ENCODE measurements around the gene PHACTR4.
"Not testable (repeated sequence)": the region's sequence is repeated elsewhere in the genome, so short reads cannot be mapped to it uniquely, and the experiment has no call there.

Gene PHACTR4

DNA sequence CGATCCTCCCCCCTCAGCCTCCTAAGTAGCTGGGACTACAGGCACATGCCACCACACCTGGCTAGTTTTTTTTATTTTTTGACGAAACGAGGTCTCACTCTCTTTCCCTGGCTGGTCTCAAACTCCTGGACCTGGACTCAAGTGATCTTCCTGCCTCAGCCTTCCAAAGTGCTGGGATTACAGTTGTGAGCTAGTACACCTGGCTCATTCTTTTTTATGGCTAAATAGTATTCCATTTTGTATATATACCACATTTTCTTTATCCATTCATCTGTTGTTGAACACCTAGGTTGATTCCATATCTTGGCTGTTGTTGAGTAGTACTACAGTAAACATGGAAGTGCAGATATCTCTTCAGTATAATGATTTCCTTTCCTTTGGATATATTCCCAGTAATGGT lies 74.0 kb downstream of the PHACTR4 start:
- H3K4ac ChIP-seq (ENCODE audit: low read depth, low read length), result no peak overlapping the region
- no peak overlapping the region for H3K27ac ChIP-seq (ENCODE audit: low read depth, low read length)
- no peak overlapping the region for H3K4me2 ChIP-seq (ENCODE audit: low read length)
- WGBS (ENCODE audit: extremely low coverage, insufficient coverage, low lambda C conversion rate), result no CpG with 5 or more reads among the region's 3 CpGs
- H4K8ac ChIP-seq (ENCODE audit: low read depth, low read length), result no peak overlapping the region
- H2BK15ac ChIP-seq (replicated peaks; ENCODE audit: low read depth), result no peak overlapping the region
- no peak overlapping the region for H2BK5ac ChIP-seq (ENCODE audit: low read length)
- H3K23ac ChIP-seq (ENCODE audit: low read length), result no peak overlapping the region
- H3K79me2 ChIP-seq (ENCODE audit: control insufficient read depth, insufficient read depth, low read length), result no peaks in the 10 kb centered on the region
- no peak for DNase-seq
- H3K4me1 ChIP-seq (ENCODE audit: control insufficient read depth, low read depth, low read length), result no peaks in the 10 kb centered on the region
- H3K4me3 ChIP-seq (ENCODE audit: low read length), result no peak overlapping the region
- H3K27me3 ChIP-seq (ENCODE audit: insufficient read depth, low read length, poor library complexity), result no peaks in the 10 kb centered on the region
- no peaks in the 10 kb centered on the region for H3K36me3 ChIP-seq (ENCODE audit: control insufficient read depth, insufficient read depth, low read length)
- no peak overlapping the region for H3K56ac ChIP-seq (ENCODE audit: low read length)
- H3K18ac ChIP-seq (ENCODE audit: low read length), result no peak overlapping the region
- H4K5ac ChIP-seq (ENCODE audit: low read length), result no peak overlapping the region
- H2AK5ac ChIP-seq (ENCODE audit: low read length), result no peak overlapping the region
- H3K79me1 ChIP-seq (ENCODE audit: low read length), result no peaks in the 10 kb centered on the region
- no peak overlapping the region for H3K9ac ChIP-seq (ENCODE audit: low read length)
- no peak overlapping the region for H2BK120ac ChIP-seq (ENCODE audit: low read depth, low read length)

DNA sequence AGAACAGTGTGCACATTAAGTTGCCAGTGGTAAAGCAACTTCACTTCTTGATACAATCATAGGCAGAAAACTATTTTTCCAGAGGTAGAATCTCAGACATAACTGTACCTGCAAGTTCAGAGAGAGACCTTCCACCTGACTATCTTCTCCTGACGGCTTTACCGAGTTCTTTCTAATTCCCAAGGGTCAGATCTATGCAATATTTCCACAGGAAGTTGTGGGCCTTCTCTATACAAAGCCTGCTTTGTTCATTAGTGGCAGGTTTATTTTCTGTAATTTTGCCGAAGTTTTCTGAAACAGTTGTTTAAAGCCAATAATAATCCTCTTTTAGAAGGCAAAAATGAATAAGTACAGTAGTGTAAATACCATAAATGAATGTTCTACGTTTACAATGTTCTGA lies 78.1 kb downstream of the PHACTR4 start:
- H3K56ac ChIP-seq (ENCODE audit: low read length), result no peak overlapping the region
- no peak overlapping the region for H4K8ac ChIP-seq (ENCODE audit: low read depth, low read length)
- no CpG with 5 or more reads among the region's 4 CpGs for WGBS (ENCODE audit: extremely low coverage, insufficient coverage, low lambda C conversion rate)
- H3K18ac ChIP-seq (ENCODE audit: low read length), result no peak overlapping the region
- no peak overlapping the region for H3K4me3 ChIP-seq (ENCODE audit: low read length)
- no peak overlapping the region for H3K4ac ChIP-seq (ENCODE audit: low read depth, low read length)
- H3K79me1 ChIP-seq (ENCODE audit: low read length), result no peaks in the 10 kb centered on the region
- no peaks in the 10 kb centered on the region for H3K27me3 ChIP-seq (ENCODE audit: insufficient read depth, low read length, poor library complexity)
- no peaks in the 10 kb centered on the region for H3K4me1 ChIP-seq (ENCODE audit: control insufficient read depth, low read depth, low read length)
- no peak overlapping the region for H2BK15ac ChIP-seq (replicated peaks; ENCODE audit: low read depth)
- no peak overlapping the region for H2AK5ac ChIP-seq (ENCODE audit: low read length)
- H2BK5ac ChIP-seq (ENCODE audit: low read length), result no peak overlapping the region
- H3K4me2 ChIP-seq (ENCODE audit: low read length), result no peak overlapping the region
- H4K5ac ChIP-seq (ENCODE audit: low read length), result no peak overlapping the region
- H3K23ac ChIP-seq (ENCODE audit: low read length), result no peak overlapping the region
- no peak overlapping the region for H3K27ac ChIP-seq (ENCODE audit: low read depth, low read length)
- no peak overlapping the region for H3K9ac ChIP-seq (ENCODE audit: low read length)
- no peaks in the 10 kb centered on the region for H3K79me2 ChIP-seq (ENCODE audit: control insufficient read depth, insufficient read depth, low read length)
- no peak for DNase-seq
- no peak overlapping the region for H2BK120ac ChIP-seq (ENCODE audit: low read depth, low read length)
- no peaks in the 10 kb centered on the region for H3K36me3 ChIP-seq (ENCODE audit: control insufficient read depth, insufficient read depth, low read length)

DNA sequence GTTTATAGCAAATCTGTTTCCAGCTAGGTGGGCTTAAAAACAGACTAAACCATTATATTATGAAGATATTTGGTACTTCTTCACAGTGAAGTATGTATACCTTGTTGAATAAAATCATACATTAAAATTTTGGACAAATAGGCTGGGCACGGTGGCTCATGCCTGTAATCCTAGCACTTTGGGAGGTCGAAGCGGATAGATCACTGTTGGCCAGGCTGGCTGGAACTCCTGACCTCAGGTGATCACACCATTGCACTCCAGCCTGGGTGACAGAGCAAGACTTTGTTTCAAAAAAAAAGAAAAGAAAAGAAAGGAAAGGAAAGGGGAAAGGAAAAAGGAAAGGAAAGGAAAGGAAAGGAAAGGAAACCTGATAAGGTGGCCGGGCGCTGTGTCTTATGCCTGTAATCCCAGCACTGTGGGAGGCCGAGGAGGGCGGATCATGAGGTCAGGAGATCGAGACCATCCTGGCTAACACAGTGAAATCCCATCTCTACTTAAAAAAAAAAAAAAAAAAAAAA lies 78.6 kb downstream of the PHACTR4 start:
- H3K4me1 ChIP-seq (ENCODE audit: control insufficient read depth, low read depth, low read length); H2BK5ac ChIP-seq (ENCODE audit: low read length); DNase-seq; H3K4me2 ChIP-seq (ENCODE audit: low read length); H4K5ac ChIP-seq (ENCODE audit: low read length); H2BK120ac ChIP-seq (ENCODE audit: low read depth, low read length); H3K56ac ChIP-seq (ENCODE audit: low read length); H3K4me3 ChIP-seq (ENCODE audit: low read length); H2BK15ac ChIP-seq (replicated peaks; ENCODE audit: low read depth); H3K4ac ChIP-seq (ENCODE audit: low read depth, low read length); H3K36me3 ChIP-seq (ENCODE audit: control insufficient read depth, insufficient read depth, low read length); H2AK5ac ChIP-seq (ENCODE audit: low read length); H3K79me2 ChIP-seq (ENCODE audit: control insufficient read depth, insufficient read depth, low read length); H3K23ac ChIP-seq (ENCODE audit: low read length); H3K18ac ChIP-seq (ENCODE audit: low read length); H4K8ac ChIP-seq (ENCODE audit: low read depth, low read length); H3K27ac ChIP-seq (ENCODE audit: low read depth, low read length); H3K27me3 ChIP-seq (ENCODE audit: insufficient read depth, low read length, poor library complexity); H3K9ac ChIP-seq (ENCODE audit: low read length); H3K79me1 ChIP-seq (ENCODE audit: low read length): not testable (repeated sequence)
- WGBS (ENCODE audit: extremely low coverage, insufficient coverage, low lambda C conversion rate), result no CpG with 5 or more reads among the region's 8 CpGs

DNA sequence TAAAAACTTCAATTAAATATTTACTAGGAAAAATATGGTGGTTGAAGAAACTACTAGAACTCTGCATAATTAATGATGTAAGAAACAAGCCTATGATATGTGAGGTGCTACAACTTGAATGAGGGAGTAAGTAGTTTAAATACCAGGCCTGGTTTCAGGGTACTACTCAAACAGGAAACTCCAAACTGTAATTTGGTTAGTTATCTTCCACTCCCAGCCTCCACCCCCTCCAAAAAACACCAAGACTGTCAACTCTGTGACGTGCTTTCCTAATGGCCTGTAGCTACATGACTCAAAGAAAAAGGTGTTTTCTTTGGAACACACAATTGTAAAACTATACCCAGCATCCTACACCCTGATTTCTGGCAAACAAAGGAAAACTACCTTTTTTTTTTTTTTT lies 80.4 kb downstream of the PHACTR4 start:
- no peak overlapping the region for H3K4me2 ChIP-seq (ENCODE audit: low read length)
- no peak overlapping the region for H3K4ac ChIP-seq (ENCODE audit: low read depth, low read length)
- no peaks in the 10 kb centered on the region for H3K79me2 ChIP-seq (ENCODE audit: control insufficient read depth, insufficient read depth, low read length)
- no peaks in the 10 kb centered on the region for H3K36me3 ChIP-seq (ENCODE audit: control insufficient read depth, insufficient read depth, low read length)
- DNase-seq, result no peak
- no peaks in the 10 kb centered on the region for H3K27me3 ChIP-seq (ENCODE audit: insufficient read depth, low read length, poor library complexity)
- no peak overlapping the region for H2BK5ac ChIP-seq (ENCODE audit: low read length)
- H3K9ac ChIP-seq (ENCODE audit: low read length), result no peak overlapping the region
- H2BK120ac ChIP-seq (ENCODE audit: low read depth, low read length), result no peak overlapping the region
- H4K8ac ChIP-seq (ENCODE audit: low read depth, low read length), result no peak overlapping the region
- no peaks in the 10 kb centered on the region for H3K4me1 ChIP-seq (ENCODE audit: control insufficient read depth, low read depth, low read length)
- H3K4me3 ChIP-seq (ENCODE audit: low read length), result no peak overlapping the region
- no peak overlapping the region for H3K27ac ChIP-seq (ENCODE audit: low read depth, low read length)
- H2AK5ac ChIP-seq (ENCODE audit: low read length), result no peak overlapping the region
- no peaks in the 10 kb centered on the region for H3K79me1 ChIP-seq (ENCODE audit: low read length)
- no peak overlapping the region for H2BK15ac ChIP-seq (replicated peaks; ENCODE audit: low read depth)
- WGBS (ENCODE audit: extremely low coverage, insufficient coverage, low lambda C conversion rate), result no CpG with 5 or more reads among the region's 1 CpG
- H3K56ac ChIP-seq (ENCODE audit: low read length), result no peak overlapping the region
- no peak overlapping the region for H3K18ac ChIP-seq (ENCODE audit: low read length)
- H3K23ac ChIP-seq (ENCODE audit: low read length), result no peak overlapping the region
- H4K5ac ChIP-seq (ENCODE audit: low read length), result no peak overlapping the region

DNA sequence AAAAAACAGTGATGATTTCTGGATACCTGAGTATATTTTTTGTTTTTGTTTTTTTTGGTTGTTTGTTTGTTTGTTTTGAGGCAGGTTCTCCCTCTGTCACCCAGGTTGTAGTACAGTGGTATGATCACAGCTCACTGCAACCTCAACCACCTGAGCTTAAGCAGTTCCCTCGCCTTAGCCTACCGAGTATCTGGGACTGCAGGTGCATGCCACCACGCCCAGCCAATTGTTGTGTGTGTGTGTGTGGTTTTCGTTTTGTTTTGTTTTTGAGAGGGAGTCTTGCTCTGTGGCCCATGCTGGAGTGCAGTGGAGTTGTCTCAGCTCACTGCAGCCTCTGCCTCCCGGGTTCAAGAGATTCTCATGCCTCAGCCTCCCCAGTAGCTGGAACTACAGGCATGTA lies 81.0 kb downstream of the PHACTR4 start:
- Histone ChIP-seq H4K5ac (ENCODE audit: low read length) (no peak overlapping the region), H3K4ac (ENCODE audit: low read depth, low read length) (no peak overlapping the region), H3K79me1 (ENCODE audit: low read length) (no peaks in the 10 kb centered on the region), H3K4me2 (ENCODE audit: low read length) (no peak overlapping the region), H2BK120ac (ENCODE audit: low read depth, low read length) (no peak overlapping the region), H3K18ac (ENCODE audit: low read length) (no peak overlapping the region), H3K36me3 (ENCODE audit: control insufficient read depth, insufficient read depth, low read length) (no peaks in the 10 kb centered on the region), H3K56ac (ENCODE audit: low read length) (no peak overlapping the region), H3K79me2 (ENCODE audit: control insufficient read depth, insufficient read depth, low read length) (no peaks in the 10 kb centered on the region), H2BK15ac (replicated peaks; ENCODE audit: low read depth) (no peak overlapping the region), H2BK5ac (ENCODE audit: low read length) (no peak overlapping the region), H4K8ac (ENCODE audit: low read depth, low read length) (no peak overlapping the region), H3K4me1 (ENCODE audit: control insufficient read depth, low read depth, low read length) (no peaks in the 10 kb centered on the region), H3K4me3 (ENCODE audit: low read length) (no peak overlapping the region), H2AK5ac (ENCODE audit: low read length) (no peak overlapping the region), H3K9ac (ENCODE audit: low read length) (no peak overlapping the region), H3K27ac (ENCODE audit: low read depth, low read length) (no peak overlapping the region), H3K23ac (ENCODE audit: low read length) (no peak overlapping the region), H3K27me3 (ENCODE audit: insufficient read depth, low read length, poor library complexity) (no peaks in the 10 kb centered on the region)
- WGBS (ENCODE audit: extremely low coverage, insufficient coverage, low lambda C conversion rate), result no CpG with 5 or more reads among the region's 5 CpGs
- no peak for DNase-seq

DNA sequence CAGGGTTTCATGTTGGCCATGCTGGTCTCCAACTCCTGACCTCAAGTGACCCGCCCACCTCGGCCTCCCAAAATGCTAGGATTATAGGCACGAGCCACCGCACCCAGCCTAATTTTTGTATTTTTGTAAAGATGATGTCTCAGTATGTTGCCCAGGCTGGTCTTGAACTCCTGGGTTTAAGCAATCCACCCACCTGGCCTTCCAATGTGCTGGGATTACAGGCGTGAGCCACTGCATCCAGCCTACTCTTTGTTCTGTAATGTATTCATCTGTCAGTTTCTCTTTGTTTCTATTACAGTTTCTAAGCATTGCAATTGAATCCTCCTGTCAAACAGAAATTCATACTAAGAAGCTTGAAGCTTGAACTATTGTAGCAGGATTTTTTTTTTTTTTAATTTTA lies 81.5 kb downstream of the PHACTR4 start:
- H2BK120ac ChIP-seq (ENCODE audit: low read depth, low read length), result no peak overlapping the region
- H3K36me3 ChIP-seq (ENCODE audit: control insufficient read depth, insufficient read depth, low read length), result no peaks in the 10 kb centered on the region
- no peak overlapping the region for H2AK5ac ChIP-seq (ENCODE audit: low read length)
- H2BK15ac ChIP-seq (replicated peaks; ENCODE audit: low read depth), result no peak overlapping the region
- no peaks in the 10 kb centered on the region for H3K79me2 ChIP-seq (ENCODE audit: control insufficient read depth, insufficient read depth, low read length)
- no peak overlapping the region for H3K27ac ChIP-seq (ENCODE audit: low read depth, low read length)
- H3K4me1 ChIP-seq (ENCODE audit: control insufficient read depth, low read depth, low read length), result no peaks in the 10 kb centered on the region
- H4K5ac ChIP-seq (ENCODE audit: low read length), result no peak overlapping the region
- H3K27me3 ChIP-seq (ENCODE audit: insufficient read depth, low read length, poor library complexity), result no peaks in the 10 kb centered on the region
- H3K79me1 ChIP-seq (ENCODE audit: low read length), result no peaks in the 10 kb centered on the region
- H2BK5ac ChIP-seq (ENCODE audit: low read length), result no peak overlapping the region
- H3K56ac ChIP-seq (ENCODE audit: low read length), result no peak overlapping the region
- no peak overlapping the region for H3K18ac ChIP-seq (ENCODE audit: low read length)
- DNase-seq, result no peak
- no peak overlapping the region for H3K4ac ChIP-seq (ENCODE audit: low read depth, low read length)
- no CpG with 5 or more reads among the region's 5 CpGs for WGBS (ENCODE audit: extremely low coverage, insufficient coverage, low lambda C conversion rate)
- no peak overlapping the region for H3K23ac ChIP-seq (ENCODE audit: low read length)
- H3K9ac ChIP-seq (ENCODE audit: low read length), result no peak overlapping the region
- H3K4me2 ChIP-seq (ENCODE audit: low read length), result no peak overlapping the region
- H3K4me3 ChIP-seq (ENCODE audit: low read length), result no peak overlapping the region
- no peak overlapping the region for H4K8ac ChIP-seq (ENCODE audit: low read depth, low read length)
